Hematopoietic multipotent progenitor cell treated with erythropoietin and hydrocortisone succinate and interleukin-3 and kit ligand, for 15 days (in vitro differentiated cells): ENCODE results near the gene TCEAL1.
"Not testable (repeated sequence)": the region's sequence is repeated elsewhere in the genome, so short reads cannot be mapped to it uniquely, and the experiment has no call there.

Experiments
- DNase-seq: peaks from one replicate; pipeline ENCODE4 v3.0.0-alpha.2; 2015; ENCODE audit warnings: low spot score

TCEAL1 gene, protein sequence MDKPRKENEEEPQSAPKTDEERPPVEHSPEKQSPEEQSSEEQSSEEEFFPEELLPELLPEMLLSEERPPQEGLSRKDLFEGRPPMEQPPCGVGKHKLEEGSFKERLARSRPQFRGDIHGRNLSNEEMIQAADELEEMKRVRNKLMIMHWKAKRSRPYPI

DNA sequence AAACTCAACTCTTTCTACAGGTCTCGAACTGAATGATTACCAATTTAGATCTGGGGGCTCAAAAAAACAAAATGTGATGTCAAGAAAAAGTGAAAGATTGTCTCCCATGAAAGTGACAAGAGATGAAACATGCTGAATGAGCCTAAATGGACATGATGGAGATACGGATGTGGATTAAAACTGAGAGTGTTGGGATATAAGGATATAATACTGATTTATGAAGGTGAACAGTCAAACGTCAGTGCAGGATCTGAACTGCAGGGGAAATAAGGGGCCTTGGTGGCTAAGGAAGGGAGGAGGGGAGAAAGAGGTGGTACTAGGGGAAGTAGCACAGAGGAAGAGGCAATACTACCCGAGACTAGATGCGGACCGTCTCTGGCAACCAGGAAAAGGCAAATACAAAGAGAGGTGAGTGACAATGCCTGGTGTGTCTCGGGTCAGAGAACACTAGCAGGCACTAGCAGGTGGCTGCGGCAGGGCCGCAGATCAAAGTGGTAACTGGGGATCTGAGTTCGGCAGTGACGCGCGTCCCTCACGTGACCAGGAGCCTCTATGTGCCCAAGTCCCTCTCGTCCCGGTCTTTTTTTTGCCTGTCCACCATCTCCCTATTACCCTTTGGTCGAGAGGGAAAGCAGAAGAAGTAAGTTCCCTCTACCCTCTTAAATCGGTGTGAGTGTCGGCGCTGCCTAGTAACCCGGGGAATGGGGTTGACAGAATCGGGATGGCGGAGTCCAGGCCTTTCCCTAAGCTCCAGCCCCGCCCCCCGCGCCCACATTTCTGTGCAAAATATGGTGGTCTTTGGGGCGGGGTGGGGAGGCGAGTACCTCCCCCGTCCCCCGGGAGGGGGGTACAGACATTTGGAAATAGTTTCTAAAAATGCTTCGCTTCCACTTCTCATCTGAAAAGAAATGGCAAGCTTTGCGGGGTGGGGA is at the start of gene TCEAL1:
TSS of gene TCEAL1 (plus strand) at position 590 of the 932 bp plus-strand sequence. CDS start 942 bp downstream, outside the sequence.
- DNase-seq = peak; percentile 21

DNA sequence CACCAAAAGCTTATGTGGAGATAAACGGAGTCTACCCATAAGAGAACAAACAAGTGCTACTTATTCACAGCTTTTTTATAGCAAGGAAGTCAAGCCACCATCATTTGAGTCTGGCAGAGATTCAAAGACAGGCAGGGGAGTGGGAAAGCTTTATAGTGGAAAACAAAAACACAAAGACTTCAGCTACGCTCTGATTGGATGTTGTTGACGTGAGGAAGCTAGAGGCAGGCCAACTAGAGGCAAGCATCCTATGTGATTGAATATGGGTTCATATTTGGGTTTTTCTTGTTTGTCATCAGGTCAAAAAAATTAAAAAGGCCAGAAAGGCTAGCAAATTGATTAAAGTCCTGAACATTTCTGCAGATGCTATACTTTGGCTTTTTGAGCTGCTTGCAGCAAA is 44.2 kb upstream of the TCEAL1 start:
- DNase-seq = no peak

- peak; percentile 2 for DNase-seq
These were observed 43.1 kb upstream of the TCEAL1 start, which contains the start of gene TCEAL4 for GRCh38 chrX:103585411-103586313. TSS of gene TCEAL4 (plus strand) at chrX:103585515. CDS start at chrX:103586676, 1,161 bp downstream.

- no peak for DNase-seq
These were observed 42.5 kb upstream of the TCEAL1 start for GRCh38 chrX:103586314-103586646.

- no peak for DNase-seq
These were observed 42.1 kb upstream of the TCEAL1 start for GRCh38 chrX:103586659-103587058.

DNA sequence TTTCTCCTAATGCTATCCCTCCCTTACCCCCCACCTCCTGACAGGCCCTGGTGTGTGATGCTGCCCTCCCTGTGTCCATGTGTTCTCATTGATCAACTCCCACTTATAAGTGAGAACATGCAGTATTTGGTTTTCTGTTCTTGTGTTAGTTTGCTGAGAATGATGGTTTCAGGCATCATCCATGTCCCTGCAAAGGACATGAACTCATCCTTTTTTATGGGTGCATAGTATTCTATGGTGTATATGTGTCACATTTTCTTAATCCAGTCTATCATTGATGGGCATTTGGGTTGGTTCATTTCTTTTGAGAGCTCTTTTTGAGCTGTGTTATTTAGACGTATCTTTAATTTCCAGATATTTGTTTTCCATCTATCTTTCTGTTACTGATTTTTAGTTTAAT is 36.5 kb upstream of the TCEAL1 start:
- not testable (repeated sequence) for DNase-seq

DNA sequence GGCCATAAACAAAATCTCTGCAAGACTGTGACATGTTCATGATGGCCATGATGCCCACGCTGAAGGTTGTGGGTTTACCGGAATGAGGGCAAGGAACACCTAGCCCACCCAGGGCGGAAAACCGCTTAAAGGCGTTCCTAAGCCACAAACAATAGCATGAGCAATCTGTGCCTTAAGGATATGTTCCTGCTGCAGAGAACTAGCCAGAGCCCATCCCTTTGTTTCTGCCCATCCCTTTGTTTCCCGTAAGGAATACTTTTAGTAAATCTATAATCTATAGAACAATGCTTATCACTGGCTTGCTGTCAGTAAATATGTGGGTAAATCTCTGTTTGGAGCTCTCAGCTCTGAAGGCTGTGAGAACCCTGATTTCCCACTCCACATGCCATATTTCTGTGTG is 33.6 kb upstream of the TCEAL1 start:
- DNase-seq = not testable (repeated sequence)

- no peak for DNase-seq
These were observed 21.1 kb upstream of the TCEAL1 start, which contains the start of gene TCEAL3 for GRCh38 chrX:103607364-103608305. TSS of gene TCEAL3 (plus strand) at chrX:103607963. CDS start at chrX:103609065, 1,102 bp downstream.

GRCh38 chrX:103608306-103608963 is 20.3 kb upstream of the TCEAL1 start:
- no peak for DNase-seq

DNA sequence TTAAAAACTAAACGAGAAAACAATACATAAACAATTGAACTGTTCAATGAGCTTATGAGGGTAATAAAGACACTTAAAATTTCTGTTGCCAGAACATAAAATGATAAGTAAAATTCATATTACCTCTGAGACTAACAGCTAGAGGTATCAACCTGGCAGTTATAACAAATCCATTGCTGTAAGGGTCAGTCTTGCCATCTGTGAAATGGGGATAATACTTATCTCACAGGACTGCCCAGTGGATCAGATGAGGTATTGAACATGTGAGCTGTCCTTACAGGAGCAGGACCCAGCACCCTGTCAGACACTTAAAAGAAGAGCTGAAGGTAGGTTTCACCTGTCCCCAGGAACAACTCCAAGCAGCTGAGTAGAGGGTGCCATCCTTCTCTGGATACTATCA is 18.5 kb upstream of the TCEAL1 start:
- no peak for DNase-seq

- no peak for DNase-seq
These were observed 15.3 kb upstream of the TCEAL1 start for GRCh38 chrX:103613362-103613890.

GRCh38 chrX:103614999-103615398 is 13.8 kb upstream of the TCEAL1 start:
- DNase-seq = no peak

GRCh38 chrX:103615781-103616371 is 12.9 kb upstream of the TCEAL1 start:
- DNase-seq = no peak

GRCh38 chrX:103616676-103617186 is 12.0 kb upstream of the TCEAL1 start:
- DNase-seq = no peak

- DNase-seq = no peak
These were observed 4.7 kb upstream of the TCEAL1 start for GRCh38 chrX:103624111-103624510.

DNA sequence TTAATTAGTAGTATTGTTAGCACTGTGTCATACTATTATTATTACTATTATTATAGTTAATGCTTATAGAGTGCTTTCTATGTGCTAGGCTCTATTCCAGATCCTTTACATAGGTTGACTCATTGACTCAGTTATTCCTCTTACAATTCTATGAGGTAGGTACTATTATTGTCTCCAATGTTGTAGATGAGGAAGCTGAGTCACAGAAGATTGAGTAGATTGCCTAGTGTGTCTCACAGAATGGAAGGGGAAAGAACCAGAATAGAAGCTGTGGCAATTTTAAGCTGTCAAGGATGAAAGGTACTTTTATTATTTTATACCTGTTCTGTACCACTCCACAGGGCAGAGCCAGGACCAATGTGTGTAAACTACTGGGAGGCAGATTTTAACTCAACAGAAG is 1.9 kb upstream of the TCEAL1 start:
- DNase-seq = no peak

DNA sequence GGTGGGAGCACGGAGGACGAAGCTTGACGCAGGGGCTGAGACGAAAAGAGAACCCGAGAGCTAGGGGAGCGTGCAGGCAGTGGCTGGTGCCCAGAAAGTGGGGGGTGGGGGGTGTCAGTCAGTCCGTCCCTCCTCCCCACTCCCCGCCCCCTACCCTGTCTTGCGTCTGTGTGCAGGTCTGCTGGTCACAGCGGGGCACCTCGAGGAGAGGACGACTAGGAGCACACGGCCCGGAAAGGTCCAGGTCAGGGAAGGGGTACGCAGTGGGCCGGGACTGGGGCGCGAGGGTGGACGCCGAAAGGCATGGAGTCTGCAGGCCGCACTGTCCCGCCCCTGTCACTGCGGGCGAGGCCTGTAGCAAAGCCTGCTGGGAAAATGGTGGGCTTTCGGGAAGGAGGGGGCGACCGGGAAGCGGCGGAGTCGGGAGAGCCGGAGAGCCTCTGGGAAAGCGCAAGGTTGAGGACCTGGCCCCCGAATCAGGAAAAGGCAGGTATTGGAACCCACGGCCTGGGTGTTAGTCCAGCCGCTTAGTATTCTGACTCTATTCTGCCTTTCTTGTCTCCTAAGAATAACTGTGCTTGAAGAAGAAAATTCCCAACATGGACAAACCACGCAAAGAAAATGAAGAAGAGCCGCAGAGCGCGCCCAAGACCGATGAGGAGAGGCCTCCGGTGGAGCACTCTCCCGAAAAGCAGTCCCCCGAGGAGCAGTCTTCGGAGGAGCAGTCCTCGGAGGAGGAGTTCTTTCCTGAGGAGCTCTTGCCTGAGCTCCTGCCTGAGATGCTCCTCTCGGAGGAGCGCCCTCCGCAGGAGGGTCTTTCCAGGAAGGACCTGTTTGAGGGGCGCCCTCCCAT is 769 bp downstream of the TCEAL1 start:
- peak; percentile 2 for DNase-seq

GRCh38 chrX:103630171-103630511 is 1.4 kb downstream of the TCEAL1 start:
- no peak for DNase-seq

- no peak for DNase-seq
These were observed 2.4 kb downstream of the TCEAL1 start for GRCh38 chrX:103631145-103631544.
